Measurements from ENCODE around the gene PEMT. TPM values are rescaled to one million over a fixed set of nuclear protein-coding genes. Genes with fewer than 3 reads are reported as not detected.

PEMT gene
- total RNA-seq, 1 experiment from 2014 or later: 53.1 TPM

DNA sequence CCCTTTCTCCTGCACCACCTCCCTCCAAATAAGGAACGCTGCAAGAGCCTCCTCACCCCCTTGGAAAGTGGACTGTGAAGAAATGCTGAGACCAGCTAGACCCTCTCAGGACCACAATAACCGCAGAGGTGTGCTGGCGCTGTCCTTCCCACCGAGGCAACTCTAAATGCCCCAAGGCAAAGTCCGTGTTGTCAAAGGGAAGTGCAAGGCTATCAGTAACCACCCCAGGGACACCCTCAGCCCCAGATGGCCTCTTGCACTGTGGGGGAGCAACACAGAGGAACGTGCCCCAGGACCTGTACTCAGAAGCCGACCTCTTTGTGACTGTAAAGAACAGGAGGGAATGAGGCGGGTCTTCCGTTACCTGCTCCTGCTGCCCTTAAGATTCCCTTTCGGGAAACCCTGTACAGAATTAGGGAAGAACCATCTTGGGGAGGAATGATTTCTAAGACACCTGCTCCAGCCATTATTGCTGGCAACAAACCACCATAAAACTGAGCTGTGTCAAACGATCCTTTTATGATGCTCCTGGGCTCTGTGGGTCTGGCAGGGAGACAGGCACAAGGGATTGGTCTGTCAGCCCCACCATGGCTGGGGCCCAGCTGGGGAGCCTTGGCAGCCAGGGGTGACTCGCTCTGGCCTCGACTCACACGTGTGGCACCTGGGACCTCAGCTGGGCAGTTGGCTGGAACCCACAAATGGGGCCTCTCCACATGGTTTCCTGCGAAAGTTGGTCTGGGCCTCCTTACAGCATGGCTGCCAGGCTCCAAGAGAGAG lies 129.3 kb downstream of the PEMT start:
- Mint-ChIP-seq H3K4me3 (no peak overlapping the region), H3K4me1 (no peaks in the 10 kb centered on the region), H3K9me3 (peaks cover 15% of the 10 kb centered on the region), H3K36me3 (peaks cover 6% of the 10 kb centered on the region), H3K27ac (no peak overlapping the region), H3K27me3 (ENCODE audit: low read depth) (peaks cover 4% of the 10 kb centered on the region)
- ChIA-PET POLR2A (interaction anchor here (0.5 kb wide), 1 partner anchor 35 kb away, joined by 3 read pairs; no protein-coding TSS in a partner anchor), CTCF (interaction anchor here (1.0 to 1.6 kb wide), 3 partner anchors 22 to 103 kb away, joined by 3 to 4 read pairs (median 3); no protein-coding TSS in a partner anchor)
- DNase-seq (ENCODE audit: low spot score) (no peak), ATAC-seq (no peak)
- TF ChIP-seq ZBTB21 (CRISPR knock-in tag; IDR thresholded peaks at IDR 0.05; ENCODE audit: borderline replicate concordance) (no peak), FOXK1 (CRISPR knock-in tag; IDR thresholded peaks at IDR 0.05) (no peak), ZNF121 (CRISPR knock-in tag; IDR thresholded peaks at IDR 0.05) (no peak), EMX1 (CRISPR knock-in tag; IDR thresholded peaks at IDR 0.05) (no peak), CREB1 (CRISPR knock-in tag; IDR thresholded peaks at IDR 0.05) (no peak), JUN (CRISPR knock-in tag; IDR thresholded peaks at IDR 0.05) (no peak), ZNF219 (CRISPR knock-in tag; IDR thresholded peaks at IDR 0.05; ENCODE audit: borderline replicate concordance) (no peak), NFYB (CRISPR knock-in tag; conservative IDR thresholded peaks at IDR 0.05; ENCODE audit: low read depth) (no peak), PRRX2 (CRISPR knock-in tag; IDR thresholded peaks at IDR 0.05) (no peak), NFE2L1 (CRISPR knock-in tag; IDR thresholded peaks at IDR 0.05) (no peak)
- TF ChIP-seq, protein P1, sequence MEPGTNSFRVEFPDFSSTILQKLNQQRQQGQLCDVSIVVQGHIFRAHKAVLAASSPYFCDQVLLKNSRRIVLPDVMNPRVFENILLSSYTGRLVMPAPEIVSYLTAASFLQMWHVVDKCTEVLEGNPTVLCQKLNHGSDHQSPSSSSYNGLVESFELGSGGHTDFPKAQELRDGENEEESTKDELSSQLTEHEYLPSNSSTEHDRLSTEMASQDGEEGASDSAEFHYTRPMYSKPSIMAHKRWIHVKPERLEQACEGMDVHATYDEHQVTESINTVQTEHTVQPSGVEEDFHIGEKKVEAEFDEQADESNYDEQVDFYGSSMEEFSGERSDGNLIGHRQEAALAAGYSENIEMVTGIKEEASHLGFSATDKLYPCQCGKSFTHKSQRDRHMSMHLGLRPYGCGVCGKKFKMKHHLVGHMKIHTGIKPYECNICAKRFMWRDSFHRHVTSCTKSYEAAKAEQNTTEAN (CRISPR knock-in tag; IDR thresholded peaks at IDR 0.05): no peak
- TF ChIP-seq, protein P2, sequence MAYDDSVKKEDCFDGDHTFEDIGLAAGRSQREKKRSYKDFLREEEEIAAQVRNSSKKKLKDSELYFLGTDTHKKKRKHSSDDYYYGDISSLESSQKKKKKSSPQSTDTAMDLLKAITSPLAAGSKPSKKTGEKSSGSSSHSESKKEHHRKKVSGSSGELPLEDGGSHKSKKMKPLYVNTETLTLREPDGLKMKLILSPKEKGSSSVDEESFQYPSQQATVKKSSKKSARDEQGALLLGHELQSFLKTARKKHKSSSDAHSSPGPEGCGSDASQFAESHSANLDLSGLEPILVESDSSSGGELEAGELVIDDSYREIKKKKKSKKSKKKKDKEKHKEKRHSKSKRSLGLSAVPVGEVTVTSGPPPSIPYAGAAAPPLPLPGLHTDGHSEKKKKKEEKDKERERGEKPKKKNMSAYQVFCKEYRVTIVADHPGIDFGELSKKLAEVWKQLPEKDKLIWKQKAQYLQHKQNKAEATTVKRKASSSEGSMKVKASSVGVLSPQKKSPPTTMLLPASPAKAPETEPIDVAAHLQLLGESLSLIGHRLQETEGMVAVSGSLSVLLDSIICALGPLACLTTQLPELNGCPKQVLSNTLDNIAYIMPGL (CRISPR knock-in tag; IDR thresholded peaks at IDR 0.05): no peak
- TF ChIP-seq, protein P3, sequence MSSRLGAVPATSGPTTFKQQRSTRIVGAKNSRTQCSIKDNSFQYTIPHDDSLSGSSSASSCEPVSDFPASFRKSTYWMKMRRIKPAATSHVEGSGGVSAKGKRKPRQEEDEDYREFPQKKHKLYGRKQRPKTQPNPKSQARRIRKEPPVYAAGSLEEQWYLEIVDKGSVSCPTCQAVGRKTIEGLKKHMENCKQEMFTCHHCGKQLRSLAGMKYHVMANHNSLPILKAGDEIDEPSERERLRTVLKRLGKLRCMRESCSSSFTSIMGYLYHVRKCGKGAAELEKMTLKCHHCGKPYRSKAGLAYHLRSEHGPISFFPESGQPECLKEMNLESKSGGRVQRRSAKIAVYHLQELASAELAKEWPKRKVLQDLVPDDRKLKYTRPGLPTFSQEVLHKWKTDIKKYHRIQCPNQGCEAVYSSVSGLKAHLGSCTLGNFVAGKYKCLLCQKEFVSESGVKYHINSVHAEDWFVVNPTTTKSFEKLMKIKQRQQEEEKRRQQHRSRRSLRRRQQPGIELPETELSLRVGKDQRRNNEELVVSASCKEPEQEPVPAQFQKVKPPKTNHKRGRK (CRISPR knock-in tag; IDR thresholded peaks at IDR 0.05; ENCODE audit: borderline replicate concordance): no peak
- TF ChIP-seq, protein P4, sequence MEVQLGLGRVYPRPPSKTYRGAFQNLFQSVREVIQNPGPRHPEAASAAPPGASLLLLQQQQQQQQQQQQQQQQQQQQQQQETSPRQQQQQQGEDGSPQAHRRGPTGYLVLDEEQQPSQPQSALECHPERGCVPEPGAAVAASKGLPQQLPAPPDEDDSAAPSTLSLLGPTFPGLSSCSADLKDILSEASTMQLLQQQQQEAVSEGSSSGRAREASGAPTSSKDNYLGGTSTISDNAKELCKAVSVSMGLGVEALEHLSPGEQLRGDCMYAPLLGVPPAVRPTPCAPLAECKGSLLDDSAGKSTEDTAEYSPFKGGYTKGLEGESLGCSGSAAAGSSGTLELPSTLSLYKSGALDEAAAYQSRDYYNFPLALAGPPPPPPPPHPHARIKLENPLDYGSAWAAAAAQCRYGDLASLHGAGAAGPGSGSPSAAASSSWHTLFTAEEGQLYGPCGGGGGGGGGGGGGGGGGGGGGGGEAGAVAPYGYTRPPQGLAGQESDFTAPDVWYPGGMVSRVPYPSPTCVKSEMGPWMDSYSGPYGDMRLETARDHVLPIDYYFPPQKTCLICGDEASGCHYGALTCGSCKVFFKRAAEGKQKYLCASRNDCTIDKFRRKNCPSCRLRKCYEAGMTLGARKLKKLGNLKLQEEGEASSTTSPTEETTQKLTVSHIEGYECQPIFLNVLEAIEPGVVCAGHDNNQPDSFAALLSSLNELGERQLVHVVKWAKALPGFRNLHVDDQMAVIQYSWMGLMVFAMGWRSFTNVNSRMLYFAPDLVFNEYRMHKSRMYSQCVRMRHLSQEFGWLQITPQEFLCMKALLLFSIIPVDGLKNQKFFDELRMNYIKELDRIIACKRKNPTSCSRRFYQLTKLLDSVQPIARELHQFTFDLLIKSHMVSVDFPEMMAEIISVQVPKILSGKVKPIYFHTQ (CRISPR knock-in tag; IDR thresholded peaks at IDR 0.05): no peak
- TF ChIP-seq, protein P5, sequence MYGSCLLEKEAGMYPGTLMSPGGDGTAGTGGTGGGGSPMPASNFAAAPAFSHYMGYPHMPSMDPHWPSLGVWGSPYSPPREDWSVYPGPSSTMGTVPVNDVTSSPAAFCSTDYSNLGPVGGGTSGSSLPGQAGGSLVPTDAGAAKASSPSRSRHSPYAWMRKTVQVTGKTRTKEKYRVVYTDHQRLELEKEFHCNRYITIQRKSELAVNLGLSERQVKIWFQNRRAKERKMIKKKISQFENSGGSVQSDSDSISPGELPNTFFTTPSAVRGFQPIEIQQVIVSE (CRISPR knock-in tag; IDR thresholded peaks at IDR 0.05; ENCODE audit: borderline replicate concordance): no peak
- TF ChIP-seq, protein P6, sequence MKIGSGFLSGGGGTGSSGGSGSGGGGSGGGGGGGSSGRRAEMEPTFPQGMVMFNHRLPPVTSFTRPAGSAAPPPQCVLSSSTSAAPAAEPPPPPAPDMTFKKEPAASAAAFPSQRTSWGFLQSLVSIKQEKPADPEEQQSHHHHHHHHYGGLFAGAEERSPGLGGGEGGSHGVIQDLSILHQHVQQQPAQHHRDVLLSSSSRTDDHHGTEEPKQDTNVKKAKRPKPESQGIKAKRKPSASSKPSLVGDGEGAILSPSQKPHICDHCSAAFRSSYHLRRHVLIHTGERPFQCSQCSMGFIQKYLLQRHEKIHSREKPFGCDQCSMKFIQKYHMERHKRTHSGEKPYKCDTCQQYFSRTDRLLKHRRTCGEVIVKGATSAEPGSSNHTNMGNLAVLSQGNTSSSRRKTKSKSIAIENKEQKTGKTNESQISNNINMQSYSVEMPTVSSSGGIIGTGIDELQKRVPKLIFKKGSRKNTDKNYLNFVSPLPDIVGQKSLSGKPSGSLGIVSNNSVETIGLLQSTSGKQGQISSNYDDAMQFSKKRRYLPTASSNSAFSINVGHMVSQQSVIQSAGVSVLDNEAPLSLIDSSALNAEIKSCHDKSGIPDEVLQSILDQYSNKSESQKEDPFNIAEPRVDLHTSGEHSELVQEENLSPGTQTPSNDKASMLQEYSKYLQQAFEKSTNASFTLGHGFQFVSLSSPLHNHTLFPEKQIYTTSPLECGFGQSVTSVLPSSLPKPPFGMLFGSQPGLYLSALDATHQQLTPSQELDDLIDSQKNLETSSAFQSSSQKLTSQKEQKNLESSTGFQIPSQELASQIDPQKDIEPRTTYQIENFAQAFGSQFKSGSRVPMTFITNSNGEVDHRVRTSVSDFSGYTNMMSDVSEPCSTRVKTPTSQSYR (CRISPR knock-in tag; IDR thresholded peaks at IDR 0.05): no peak
- TF ChIP-seq, protein P7, sequence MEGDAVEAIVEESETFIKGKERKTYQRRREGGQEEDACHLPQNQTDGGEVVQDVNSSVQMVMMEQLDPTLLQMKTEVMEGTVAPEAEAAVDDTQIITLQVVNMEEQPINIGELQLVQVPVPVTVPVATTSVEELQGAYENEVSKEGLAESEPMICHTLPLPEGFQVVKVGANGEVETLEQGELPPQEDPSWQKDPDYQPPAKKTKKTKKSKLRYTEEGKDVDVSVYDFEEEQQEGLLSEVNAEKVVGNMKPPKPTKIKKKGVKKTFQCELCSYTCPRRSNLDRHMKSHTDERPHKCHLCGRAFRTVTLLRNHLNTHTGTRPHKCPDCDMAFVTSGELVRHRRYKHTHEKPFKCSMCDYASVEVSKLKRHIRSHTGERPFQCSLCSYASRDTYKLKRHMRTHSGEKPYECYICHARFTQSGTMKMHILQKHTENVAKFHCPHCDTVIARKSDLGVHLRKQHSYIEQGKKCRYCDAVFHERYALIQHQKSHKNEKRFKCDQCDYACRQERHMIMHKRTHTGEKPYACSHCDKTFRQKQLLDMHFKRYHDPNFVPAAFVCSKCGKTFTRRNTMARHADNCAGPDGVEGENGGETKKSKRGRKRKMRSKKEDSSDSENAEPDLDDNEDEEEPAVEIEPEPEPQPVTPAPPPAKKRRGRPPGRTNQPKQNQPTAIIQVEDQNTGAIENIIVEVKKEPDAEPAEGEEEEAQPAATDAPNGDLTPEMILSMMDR (IDR thresholded peaks at IDR 0.05): no peak

Data from WTC11 (cell line).